Hepatocyte (in vitro differentiated cells): ENCODE data around the gene LRP1B.

Experiments used
- CTCF ChIP-seq: fragments of 200-600 bp; sonication (generic); IDR thresholded peaks from 2 replicates; pipeline ENCODE4 v1.5.1; 2016; ENCODE audit warnings: antibody characterized with exemption, mild to moderate bottlenecking; ENCODE audit not compliant: poor library complexity
- EZH2 ChIP-seq: fragments of 200-600 bp; sonication (generic); IDR thresholded peaks from 2 replicates; pipeline ENCODE4 v1.6.1; 2016; ENCODE audit warnings: antibody characterized with exemption, mild to moderate bottlenecking, borderline replicate concordance

DNA sequence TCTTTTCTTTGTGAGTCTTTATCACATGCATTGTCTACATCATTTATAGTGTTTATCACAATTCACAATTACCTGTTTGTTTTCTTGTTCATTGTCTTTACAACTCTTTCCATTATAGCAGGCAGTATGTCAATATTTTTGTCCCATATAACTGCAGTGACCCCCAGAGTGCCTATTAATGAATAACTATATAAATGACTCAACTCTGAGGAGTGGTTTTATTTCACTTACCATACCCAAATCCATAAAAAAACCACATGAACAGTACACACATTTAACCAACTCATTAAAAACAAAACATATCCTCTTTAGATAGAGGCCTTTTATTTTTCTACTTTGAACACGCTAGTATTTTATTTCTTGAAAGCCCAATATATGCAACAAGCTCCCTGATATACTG lies 1931.5 kb downstream of the LRP1B start:
- no peak for TF ChIP-seq CTCF
- TF ChIP-seq EZH2, result no peak
